PC-9 (cell line): ENCODE measurements around the gene USP3. TPM values are rescaled to one million over a fixed set of nuclear protein-coding genes. Genes with fewer than 3 reads are reported as not detected.

Source experiments
- BruUV-seq: library from RNA; stranded (reverse); fragments of 400-500 nt; replicated peaks from 2 replicates; lab custom pipeline; 2021; lab: Mats Ljungman, UMichigan
- CTCF ChIA-PET: fragments of 300-600 bp; sonication (Branson Sonifier 250); formaldehyde crosslinking; loops from one replicate; lab custom pipeline; 2022; ENCODE audit warnings: antibody characterized with exemption; lab: Charles Lee
- POLR2A ChIA-PET: fragments of 300-600 bp; sonication (Branson Sonifier 250); formaldehyde crosslinking; loops from one replicate; lab custom pipeline; 2022; ENCODE audit warnings: antibody characterized with exemption; ENCODE audit not compliant: unreplicated experiment; lab: Charles Lee
- DNase-seq, 2 experiments: peaks; one replicate each; pipeline versions ENCODE4 v3.0.0 to v3.0.0-alpha.2; 2015 to 2022; ENCODE audit warnings: mixed read lengths in 1 of 2
- H2AFZ ChIP-seq: fragments of 200-600 bp; sonication (generic); 2 replicates; pipeline ENCODE4 v1.8.1; 2017; ENCODE audit warnings: antibody characterized with exemption
- H3F3A ChIP-seq: fragments of 200-600 bp; sonication (generic); 2 replicates; pipeline ENCODE4 v1.8.1; 2017; ENCODE audit warnings: antibody characterized with exemption, mild to moderate bottlenecking, low read depth; ENCODE audit not compliant: insufficient read depth
- H3K27ac ChIP-seq: fragments of 200-600 bp; sonication (generic); 2 replicates; pipeline ENCODE4 v1.6.1; 2016; ENCODE audit warnings: mixed run types
- H3K27me3 ChIP-seq: fragments of 200-600 bp; sonication (generic); 2 replicates; pipeline ENCODE4 v1.6.1; 2016; ENCODE audit warnings: low read depth, mixed run types; ENCODE audit not compliant: insufficient read depth
- H3K36me3 ChIP-seq: fragments of 200-600 bp; sonication (generic); 2 replicates; pipeline ENCODE4 v1.6.1; 2016; ENCODE audit warnings: low read depth, mixed run types
- H3K4me1 ChIP-seq: fragments of 200-600 bp; sonication (generic); replicated peaks from 2 replicates; pipeline ENCODE4 v1.6.1; 2016; ENCODE audit warnings: mixed run types; ENCODE audit not compliant: insufficient read depth
- H3K4me2 ChIP-seq: fragments of 200-600 bp; sonication (generic); 2 replicates; pipeline ENCODE4 v1.6.1; 2017; ENCODE audit warnings: mixed run types
- H3K4me3 ChIP-seq: fragments of 200-600 bp; sonication (generic); 2 replicates; pipeline ENCODE4 v1.6.1; 2016; ENCODE audit warnings: mixed run types
- H3K79me2 ChIP-seq: fragments of 200-600 bp; sonication (generic); 2 replicates; pipeline ENCODE4 v1.6.1; 2017; ENCODE audit warnings: low read depth, mixed run types
- H3K9me2 ChIP-seq: fragments of 200-600 bp; sonication (generic); 2 replicates; pipeline ENCODE4 v1.8.1; 2017; ENCODE audit warnings: mild to moderate bottlenecking; ENCODE audit not compliant: insufficient read depth
- H3K9me3 ChIP-seq: fragments of 200-600 bp; sonication (generic); 2 replicates; pipeline ENCODE4 v1.8.1; 2016; ENCODE audit warnings: low read depth; ENCODE audit not compliant: insufficient read depth
- H4K20me1 ChIP-seq: fragments of 200-600 bp; sonication (generic); 2 replicates; pipeline ENCODE4 v1.8.1; 2017; ENCODE audit not compliant: insufficient read depth
- CTCF ChIP-seq: fragments of 200-600 bp; sonication (generic); conservative IDR thresholded peaks from 2 replicates; pipeline ENCODE4 v1.6.1; 2017; ENCODE audit warnings: mixed run types, antibody characterized with exemption, mild to moderate bottlenecking, moderate library complexity
- EZH2 ChIP-seq: fragments of 200-600 bp; sonication (generic); IDR thresholded peaks from 2 replicates; pipeline ENCODE4 v1.8.0; 2017; ENCODE audit warnings: antibody characterized with exemption, low read depth
- intact Hi-C: fragments of 100-400 bp; cut with micrococcal nuclease; formaldehyde crosslinking; loops from one replicate; pipeline ENCODE4 v1.10.0; 2022; ENCODE audit not compliant: unreplicated experiment
- total RNA-seq: library from RNA; stranded (reverse); gene quantifications from 2 replicates; pipeline ENCODE4 v1.2.3, GENCODE V29; 2021

USP3 gene
- total RNA-seq, 1 experiment from 2014 or later = 57.5 TPM

GRCh38 chr15:63458026-63458425 is 46.4 kb upstream of the USP3 start:
- BruUV-seq = no TSS peak
- TF ChIP-seq CTCF (no peak), EZH2 (no peak)

GRCh38 chr15:63458794-63459395 is 45.5 kb upstream of the USP3 start:
- intact Hi-C loops = no loop called here
- BruUV-seq = no TSS peak
- no peaks in the 10 kb centered on the region for H3K79me2 ChIP-seq
- H3F3A ChIP-seq = no peaks in the 10 kb centered on the region
- peaks cover 18% of the 10 kb centered on the region for H3K4me1 ChIP-seq
- no peak overlapping the region for H2AFZ ChIP-seq
- DNase-seq = no peak
- H3K27me3 ChIP-seq = no peaks in the 10 kb centered on the region
- TF ChIP-seq EZH2 (no peak), CTCF (no peak)
- POLR2A ChIA-PET = no interaction called here
- no peak overlapping the region for H3K4me2 ChIP-seq
- CTCF ChIA-PET = interaction anchor here (0.6 to 0.7 kb wide), 2 partner anchors 9 to 138 kb away, joined by 4 to 6 read pairs; no protein-coding TSS in a partner anchor
- no peak overlapping the region for H3K4me3 ChIP-seq
- H3K36me3 ChIP-seq = no peaks in the 10 kb centered on the region
- no peak overlapping the region for H3K27ac ChIP-seq
- H4K20me1 ChIP-seq = no peaks in the 10 kb centered on the region
- no peaks in the 10 kb centered on the region for H3K9me3 ChIP-seq
- no peaks in the 10 kb centered on the region for H3K9me2 ChIP-seq

More at GRCh38 chr15:63458026-63458425, 46.4 kb upstream of the USP3 start:
- Histone ChIP-seq H3K79me2 (no peaks in the 10 kb centered on the region), H3K4me2 (no peak overlapping the region), H3K4me3 (no peak overlapping the region), H4K20me1 (no peaks in the 10 kb centered on the region), H3K36me3 (no peaks in the 10 kb centered on the region), H3K27ac (no peak overlapping the region), H3K9me3 (no peaks in the 10 kb centered on the region), H3F3A (no peaks in the 10 kb centered on the region), H3K27me3 (no peaks in the 10 kb centered on the region), H2AFZ (no peak overlapping the region), H3K4me1 (peaks cover 18% of the 10 kb centered on the region), H3K9me2 (no peaks in the 10 kb centered on the region)
- ChIA-PET POLR2A (no interaction called here), CTCF (no interaction called here)
- intact Hi-C loops = no loop called here
- no peak for DNase-seq

- Histone ChIP-seq H2AFZ (no peak overlapping the region), H3K9me2 (no peaks in the 10 kb centered on the region), H3K4me1 (peaks cover 18% of the 10 kb centered on the region), H3K4me2 (no peak overlapping the region), H3K27me3 (no peaks in the 10 kb centered on the region), H4K20me1 (no peaks in the 10 kb centered on the region), H3F3A (no peaks in the 10 kb centered on the region), H3K27ac (no peak overlapping the region), H3K79me2 (no peaks in the 10 kb centered on the region), H3K9me3 (no peaks in the 10 kb centered on the region), H3K4me3 (no peak overlapping the region), H3K36me3 (no peaks in the 10 kb centered on the region)
- BruUV-seq = no TSS peak
- intact Hi-C loops = loop anchor here (10.0 kb wide), 2 partner anchors 176 to 604 kb away; no protein-coding TSS in a partner anchor
- ChIA-PET CTCF (no interaction called here), POLR2A (no interaction called here)
- TF ChIP-seq CTCF (no peak), EZH2 (no peak)
- DNase-seq = no peak
Measured at GRCh38 chr15:63460210-63461155, 43.9 kb upstream of the USP3 start.
